IMR-90 (cell line): ENCODE data around the gene SAA4. TPM values are rescaled to one million over a fixed set of nuclear protein-coding genes. Genes with fewer than 3 reads are reported as not detected.

ENCODE experiments used
- ATAC-seq: fragments of 200-7000 bp; cut with Tn5 transposase; 2 replicates; pipeline ENCODE4 v1.9.1; 2020; ENCODE audit warnings: low read depth, mild to moderate bottlenecking, moderate library complexity
- BruUV-seq: library from RNA; stranded (reverse); fragments of 400-500 nt; replicated peaks from 2 replicates; lab custom pipeline; 2021; lab: Mats Ljungman, UMichigan
- CTCF ChIA-PET: fragments of 300-600 bp; formaldehyde crosslinking; extraction: SDS; loops from one replicate; lab custom pipeline; 2021; ENCODE audit warnings: antibody characterized with exemption; lab: Yijun Ruan, JAX
- POLR2A ChIA-PET: fragments of 300-600 bp; sonication (Branson Sonifier 250); formaldehyde crosslinking; loops from one replicate; lab custom pipeline; 2022; ENCODE audit warnings: antibody characterized with exemption; ENCODE audit not compliant: unreplicated experiment; lab: Charles Lee
- DNase-seq: peaks from one replicate; pipeline ENCODE4 v3.0.0; 2013
- H2AFZ ChIP-seq: replicated peaks from 2 replicates; pipeline ENCODE3; 2013; ENCODE audit warnings: low read length, mild to moderate bottlenecking; ENCODE audit not compliant: poor library complexity
- H2AK5ac ChIP-seq: 2 replicates; pipeline ENCODE4 v1.6.1; 2013; ENCODE audit warnings: low read depth, low read length, inconsistent platforms
- H2AK9ac ChIP-seq: replicated peaks from 2 replicates; pipeline ENCODE3; 2013; ENCODE audit warnings: mild to moderate bottlenecking, low read depth, low read length, moderate library complexity; ENCODE audit not compliant: poor library complexity
- H2BK120ac ChIP-seq: 2 replicates; pipeline ENCODE4 v1.6.1; 2013; ENCODE audit warnings: low read depth, low read length, inconsistent platforms
- H2BK15ac ChIP-seq: 3 replicates; pipeline ENCODE4 v1.6.1; 2013; ENCODE audit warnings: low read depth, low read length, inconsistent platforms
- H2BK20ac ChIP-seq: 2 replicates; pipeline ENCODE4 v1.6.1; 2013; ENCODE audit warnings: low read depth, mild to moderate bottlenecking, inconsistent platforms, low read length, moderate library complexity
- H2BK5ac ChIP-seq: 2 replicates; pipeline ENCODE4 v1.6.1; 2013; ENCODE audit warnings: mild to moderate bottlenecking, low read depth, low read length, inconsistent platforms; ENCODE audit not compliant: poor library complexity, severe bottlenecking
- H3K14ac ChIP-seq: replicated peaks from 2 replicates; pipeline ENCODE4 v1.6.1; 2013; ENCODE audit warnings: low read depth, low read length, inconsistent platforms
- H3K18ac ChIP-seq: 2 replicates; pipeline ENCODE4 v1.6.1; 2013; ENCODE audit warnings: low read depth, low read length, control low read depth
- H3K23ac ChIP-seq: 2 replicates; pipeline ENCODE4 v1.6.1; 2013; ENCODE audit warnings: low read depth, low read length, inconsistent platforms
- H3K27ac ChIP-seq: 2 replicates; pipeline ENCODE4 v1.5.1; 2013; ENCODE audit warnings: mild to moderate bottlenecking, control low read depth, low read length; ENCODE audit not compliant: insufficient read depth
- H3K27me3 ChIP-seq: 2 replicates; pipeline ENCODE4 v1.6.1; 2013; ENCODE audit warnings: low read length; ENCODE audit not compliant: control insufficient read depth, insufficient read depth
- H3K36me3 ChIP-seq: 2 replicates; pipeline ENCODE4 v1.6.1; 2013; ENCODE audit warnings: low read length, mixed read lengths; ENCODE audit not compliant: control insufficient read depth, insufficient read depth
- H3K4ac ChIP-seq: 2 replicates; pipeline ENCODE4 v1.6.1; 2013; ENCODE audit warnings: low read depth, low read length, inconsistent platforms
- H3K4me1 ChIP-seq: 2 replicates; pipeline ENCODE4 v1.6.1; 2013; ENCODE audit warnings: low read length, mixed read lengths; ENCODE audit not compliant: control insufficient read depth, insufficient read depth
- H3K4me2 ChIP-seq: 2 replicates; pipeline ENCODE4 v1.6.1; 2013; ENCODE audit warnings: low read depth, mild to moderate bottlenecking, control low read depth, low read length, moderate library complexity
- H3K4me3 ChIP-seq: 2 replicates; pipeline ENCODE4 v1.5.1; 2013; ENCODE audit warnings: low read depth, mild to moderate bottlenecking, control low read depth, low read length, moderate library complexity; ENCODE audit not compliant: insufficient read depth
- H3K56ac ChIP-seq: 2 replicates; pipeline ENCODE4 v1.6.1; 2013; ENCODE audit warnings: low read length, inconsistent platforms; ENCODE audit not compliant: insufficient read depth; ENCODE audit errors: extremely low read depth
- H3K79me1 ChIP-seq, 2 experiments: 2 replicates each; pipeline ENCODE4 v1.6.1; 2013; ENCODE audit warnings: low read length in 2 of 2, inconsistent platforms in 1 of 2, low read depth in 1 of 2
- H3K9ac ChIP-seq: 2 replicates; pipeline ENCODE4 v1.6.1; 2013; ENCODE audit warnings: low read depth, low read length, control low read depth
- H3K9me1 ChIP-seq: 2 replicates; pipeline ENCODE4 v1.6.1; 2013; ENCODE audit warnings: low read length, inconsistent platforms; ENCODE audit not compliant: insufficient read depth
- H3K9me3 ChIP-seq: 2 replicates; pipeline ENCODE4 v1.6.1; 2013; ENCODE audit warnings: low read length; ENCODE audit not compliant: control insufficient read depth, insufficient read depth
- H4K20me1 ChIP-seq: 2 replicates; pipeline ENCODE4 v1.6.1; 2013; ENCODE audit warnings: low read length, inconsistent platforms; ENCODE audit not compliant: insufficient read depth
- H4K5ac ChIP-seq: 2 replicates; pipeline ENCODE4 v1.6.1; 2013; ENCODE audit warnings: mild to moderate bottlenecking, low read depth, low read length, control low read depth
- H4K8ac ChIP-seq, 2 experiments: 2 replicates each; pipeline ENCODE4 v1.6.1; 2013; ENCODE audit warnings: low read depth in 2 of 2, low read length in 2 of 2, control low read depth in 1 of 2, inconsistent platforms in 1 of 2
- H4K91ac ChIP-seq: 2 replicates; pipeline ENCODE4 v1.6.1; 2013; ENCODE audit warnings: low read depth, low read length, inconsistent platforms; ENCODE audit not compliant: insufficient read depth
- CEBPB ChIP-seq: IDR thresholded peaks from 2 replicates; pipeline ENCODE4 v1.6.1; 2012; ENCODE audit warnings: low read depth, low read length, improper control_type of control experiment
- CHD1 ChIP-seq: IDR thresholded peaks from 2 replicates; pipeline ENCODE4 v1.6.1; 2012; ENCODE audit warnings: low read depth, low read length, improper control_type of control experiment
- MAFK ChIP-seq: IDR thresholded peaks from 2 replicates; pipeline ENCODE4 v1.6.1; 2012; ENCODE audit warnings: low read depth, low read length, improper control_type of control experiment
- MAZ ChIP-seq: IDR thresholded peaks from 2 replicates; pipeline ENCODE4 v1.6.1; 2012; ENCODE audit warnings: low read depth, mild to moderate bottlenecking, low read length, improper control_type of control experiment, moderate library complexity, borderline replicate concordance
- MXI1 ChIP-seq: IDR thresholded peaks from 2 replicates; pipeline ENCODE4 v1.6.1; 2012; ENCODE audit warnings: low read depth, mild to moderate bottlenecking, low read length, moderate library complexity, borderline replicate concordance
- NFE2L2 ChIP-seq: fragments of 150-350 bp; IDR thresholded peaks from 2 replicates; pipeline ENCODE4 v1.6.1; 2016; ENCODE audit warnings: low read depth, mild to moderate bottlenecking, low read length
- POLR2A ChIP-seq: IDR thresholded peaks from 2 replicates; pipeline ENCODE4 v1.6.1; 2012; ENCODE audit warnings: mild to moderate bottlenecking, low read depth, low read length
- RAD21 ChIP-seq: IDR thresholded peaks from 2 replicates; pipeline ENCODE4 v1.6.1; 2012; ENCODE audit warnings: low read length, improper control_type of control experiment
- RCOR1 ChIP-seq: IDR thresholded peaks from 2 replicates; pipeline ENCODE4 v1.6.1; 2012; ENCODE audit warnings: mild to moderate bottlenecking, low read length, improper control_type of control experiment; ENCODE audit not compliant: insufficient replicate concordance
- SMC3 ChIP-seq: fragments of 150-350 bp; IDR thresholded peaks from 2 replicates; pipeline ENCODE4 v1.6.1; 2016; ENCODE audit warnings: low read depth, mild to moderate bottlenecking, antibody characterized with exemption, low read length, moderate library complexity
- dilution Hi-C: fragments of 300-500 bp; cut with HindIII; formaldehyde crosslinking; loops from one replicate; pipeline ENCODE4 v1.14.3; 2018; ENCODE audit warnings: low sequenced_read_pairs; ENCODE audit not compliant: unreplicated experiment
- in situ Hi-C: fragments of 300-500 bp; cut with MboI; formaldehyde crosslinking; loops from 3 replicates; pipeline ENCODE4 v1.14.3; 2019; ENCODE audit warnings: low sequenced_read_pairs, inconsistent platforms, mixed read lengths
- intact Hi-C: fragments of 100-400 bp; cut with micrococcal nuclease; formaldehyde crosslinking; loops from 2 replicates; pipeline ENCODE4 v1.10.0; 2022
- polyA plus RNA-seq, 3 experiments: library from polyadenylated mRNA; depleted of rRNA; stranded (reverse); fragments of >200 nt; gene quantifications; 2 replicates each; pipeline ENCODE4 v1.2.3, GENCODE V29; 2012; ENCODE audit warnings: low replicate concordance in 1 of 3
- total RNA-seq: library from RNA; depleted of rRNA; stranded (reverse); fragments of >200 nt; gene quantifications from 2 replicates; pipeline ENCODE4 v1.2.3, GENCODE V29; 2012
- TF ChIP-seq, protein P1 (sequence below): fragments of 150-350 bp; IDR thresholded peaks from 2 replicates; pipeline ENCODE4 v1.6.1; 2017; ENCODE audit warnings: mild to moderate bottlenecking, antibody characterized with exemption, low read length, low read depth
- TF ChIP-seq, protein P2 (sequence below): fragments of 150-350 bp; IDR thresholded peaks from 2 replicates; pipeline ENCODE4 v1.6.1; 2016; ENCODE audit warnings: low read depth, mild to moderate bottlenecking, low read length, moderate library complexity, borderline replicate concordance
- TF ChIP-seq, protein P3 (sequence below): conservative IDR thresholded peaks from 2 replicates; pipeline ENCODE4 v1.5.1; 2012; ENCODE audit warnings: mild to moderate bottlenecking, low read depth, low read length, improper control_type of control experiment

SAA4 gene
- total and polyA plus RNA-seq, 2 of the 4 experiments (the other 2 are of a cell fraction): not detected

DNA sequence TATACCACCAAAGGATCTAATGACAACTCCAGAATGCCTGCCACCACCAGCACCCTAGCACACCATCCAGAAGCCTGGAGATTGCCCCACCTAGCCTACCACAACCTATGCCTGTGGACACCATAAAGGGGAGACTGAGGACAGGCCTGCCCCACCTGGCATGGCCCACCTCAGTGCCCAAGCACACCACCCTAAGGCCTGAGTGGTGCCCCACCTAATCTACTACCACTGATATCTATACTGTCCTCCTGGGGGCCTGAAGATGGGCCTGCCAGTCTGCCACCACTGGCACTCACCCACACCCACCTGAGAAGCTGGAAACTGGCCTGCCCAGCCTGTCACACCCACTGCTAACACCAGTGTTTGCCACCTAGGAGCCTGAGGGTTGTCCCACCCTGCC is 31.8 kb downstream of the SAA4 start:
- Histone ChIP-seq H3K4me2 (no peak overlapping the region), H3K56ac (no peak overlapping the region), H3K36me3 (no peaks in the 10 kb centered on the region), H2BK120ac (no peak overlapping the region), H2BK20ac (no peak overlapping the region), H3K9me3 (no peaks in the 10 kb centered on the region), H4K20me1 (no peaks in the 10 kb centered on the region), H4K8ac (no peak overlapping the region), H2AFZ (no peak overlapping the region), H4K5ac (no peak overlapping the region), H3K4me1 (no peaks in the 10 kb centered on the region), H3K79me1 (no peaks in the 10 kb centered on the region), H3K18ac (no peak overlapping the region), H4K91ac (no peak overlapping the region), H2AK5ac (no peak overlapping the region), H2BK5ac (no peak overlapping the region), H3K27ac (no peak overlapping the region), H3K9ac (no peak overlapping the region), H3K23ac (no peak overlapping the region), H3K9me1 (no peaks in the 10 kb centered on the region), H3K14ac (no peak overlapping the region), H2AK9ac (no peak overlapping the region), H3K4me3 (no peak overlapping the region), H2BK15ac (no peak overlapping the region), H3K27me3 (peaks cover 4% of the 10 kb centered on the region), H3K4ac (no peak overlapping the region)
- TF ChIP-seq NFE2L2: no peak
- TF ChIP-seq CHD1: no peak
- TF ChIP-seq POLR2A: no peak
- TF ChIP-seq, protein P1, sequence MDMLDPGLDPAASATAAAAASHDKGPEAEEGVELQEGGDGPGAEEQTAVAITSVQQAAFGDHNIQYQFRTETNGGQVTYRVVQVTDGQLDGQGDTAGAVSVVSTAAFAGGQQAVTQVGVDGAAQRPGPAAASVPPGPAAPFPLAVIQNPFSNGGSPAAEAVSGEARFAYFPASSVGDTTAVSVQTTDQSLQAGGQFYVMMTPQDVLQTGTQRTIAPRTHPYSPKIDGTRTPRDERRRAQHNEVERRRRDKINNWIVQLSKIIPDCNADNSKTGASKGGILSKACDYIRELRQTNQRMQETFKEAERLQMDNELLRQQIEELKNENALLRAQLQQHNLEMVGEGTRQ: no peak
- no peak for TF ChIP-seq MAZ
- TF ChIP-seq MXI1: no peak
- TF ChIP-seq MAFK: no peak
- TF ChIP-seq, protein P2, sequence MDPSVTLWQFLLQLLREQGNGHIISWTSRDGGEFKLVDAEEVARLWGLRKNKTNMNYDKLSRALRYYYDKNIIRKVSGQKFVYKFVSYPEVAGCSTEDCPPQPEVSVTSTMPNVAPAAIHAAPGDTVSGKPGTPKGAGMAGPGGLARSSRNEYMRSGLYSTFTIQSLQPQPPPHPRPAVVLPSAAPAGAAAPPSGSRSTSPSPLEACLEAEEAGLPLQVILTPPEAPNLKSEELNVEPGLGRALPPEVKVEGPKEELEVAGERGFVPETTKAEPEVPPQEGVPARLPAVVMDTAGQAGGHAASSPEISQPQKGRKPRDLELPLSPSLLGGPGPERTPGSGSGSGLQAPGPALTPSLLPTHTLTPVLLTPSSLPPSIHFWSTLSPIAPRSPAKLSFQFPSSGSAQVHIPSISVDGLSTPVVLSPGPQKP: no peak
- TF ChIP-seq RAD21: no peak
- no peak for TF ChIP-seq SMC3
- no peak for TF ChIP-seq CEBPB
- TF ChIP-seq, protein P3, sequence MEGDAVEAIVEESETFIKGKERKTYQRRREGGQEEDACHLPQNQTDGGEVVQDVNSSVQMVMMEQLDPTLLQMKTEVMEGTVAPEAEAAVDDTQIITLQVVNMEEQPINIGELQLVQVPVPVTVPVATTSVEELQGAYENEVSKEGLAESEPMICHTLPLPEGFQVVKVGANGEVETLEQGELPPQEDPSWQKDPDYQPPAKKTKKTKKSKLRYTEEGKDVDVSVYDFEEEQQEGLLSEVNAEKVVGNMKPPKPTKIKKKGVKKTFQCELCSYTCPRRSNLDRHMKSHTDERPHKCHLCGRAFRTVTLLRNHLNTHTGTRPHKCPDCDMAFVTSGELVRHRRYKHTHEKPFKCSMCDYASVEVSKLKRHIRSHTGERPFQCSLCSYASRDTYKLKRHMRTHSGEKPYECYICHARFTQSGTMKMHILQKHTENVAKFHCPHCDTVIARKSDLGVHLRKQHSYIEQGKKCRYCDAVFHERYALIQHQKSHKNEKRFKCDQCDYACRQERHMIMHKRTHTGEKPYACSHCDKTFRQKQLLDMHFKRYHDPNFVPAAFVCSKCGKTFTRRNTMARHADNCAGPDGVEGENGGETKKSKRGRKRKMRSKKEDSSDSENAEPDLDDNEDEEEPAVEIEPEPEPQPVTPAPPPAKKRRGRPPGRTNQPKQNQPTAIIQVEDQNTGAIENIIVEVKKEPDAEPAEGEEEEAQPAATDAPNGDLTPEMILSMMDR: no peak
- TF ChIP-seq RCOR1: no peak
- POLR2A ChIA-PET: no interaction called here
- no peak for ATAC-seq
- dilution Hi-C loops (no loop called here), intact Hi-C loops (loop anchor here (5.0 kb wide), 1 partner anchor 212 kb away; no protein-coding TSS in a partner anchor), in situ Hi-C loops (no loop called here)
- no TSS peak for BruUV-seq
- CTCF ChIA-PET: no interaction called here
- no peak for DNase-seq
